Measurements from ENCODE around the gene TNK2. TPM values are rescaled to one million over a fixed set of nuclear protein-coding genes. Genes with fewer than 3 reads are reported as not detected.

Gene TNK2
- total and polyA plus RNA-seq, 2 of the 8 experiments (the other 6 are each of a cell fraction or from before 2014, with no cell fraction given) = 10.4 to 33.9 TPM

GRCh38 chr3:195882002-195882441, 26.3 kb downstream of the TNK2 start (continued):
- TF ChIP-seq HDAC2 (IDR thresholded peaks at IDR 0.05; ENCODE audit: borderline replicate concordance in 1 of 2, low read depth in 2 of 2, low read length in 2 of 2) = no peak
- TF ChIP-seq NANOG (IDR thresholded peaks at IDR 0.05; ENCODE audit: insufficient read depth, low read depth, low read length, poor library complexity, severe bottlenecking) = no peak
